Measurements from ENCODE around the gene HIRA. TPM values are rescaled to one million over a fixed set of nuclear protein-coding genes. Genes with fewer than 3 reads are reported as not detected.

The HIRA gene
- total and polyA plus RNA-seq, 9 of the 15 experiments (the other 6 are each of a cell fraction or from before 2014, with no cell fraction given), result 0.96 to 132 (median 58.4) TPM

DNA sequence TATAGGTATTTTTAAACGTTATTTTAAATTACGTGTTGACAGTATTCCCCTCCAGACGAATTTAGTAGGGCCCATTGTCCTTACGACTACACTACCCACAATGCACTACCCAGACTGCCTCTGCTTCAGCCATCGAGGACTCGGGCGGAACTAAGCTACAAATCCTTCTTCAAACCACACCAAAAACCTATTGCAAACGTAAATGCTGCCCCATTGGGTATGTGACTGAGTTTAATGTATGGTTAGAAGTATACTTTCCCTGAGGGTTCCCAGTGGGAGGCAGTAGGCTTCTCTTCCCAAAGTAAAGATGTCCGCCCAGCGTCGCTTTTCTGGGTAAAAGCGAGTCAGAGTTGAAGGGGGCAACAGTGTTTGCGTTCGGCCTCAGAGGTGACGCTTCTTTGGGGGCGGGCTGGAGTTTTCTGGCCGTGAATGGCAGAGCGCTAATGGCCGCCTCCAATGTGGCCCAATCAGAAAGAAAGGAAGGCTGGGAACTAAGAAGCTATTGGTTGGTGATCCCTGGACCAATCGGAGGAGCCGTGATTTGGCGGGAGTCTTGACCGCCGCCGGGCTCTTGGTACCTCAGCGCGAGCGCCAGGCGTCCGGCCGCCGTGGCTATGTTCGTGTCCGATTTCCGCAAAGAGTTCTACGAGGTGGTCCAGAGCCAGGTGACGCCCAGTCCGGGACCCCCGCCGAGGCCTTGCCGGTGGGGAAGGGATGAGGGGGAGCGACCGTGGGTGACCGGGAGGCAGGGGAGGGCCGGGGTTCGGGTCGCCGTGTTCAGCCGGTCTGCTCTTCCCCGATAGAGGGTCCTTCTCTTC, 48.0 kb upstream of the HIRA start, which contains the start of gene CDC45 (continued):
- no peak for TF ChIP-seq ZFP36 (IDR thresholded peaks at IDR 0.05; ENCODE audit: low read depth, low read length, partially characterized antibody)
- no peak for TF ChIP-seq MCM5 (IDR thresholded peaks at IDR 0.05; ENCODE audit: low read depth)
- no peak for TF ChIP-seq SAFB2 (IDR thresholded peaks at IDR 0.05; ENCODE audit: borderline replicate concordance, low read depth, low read length, severe bottlenecking)
- TF ChIP-seq POLR2A (conservative IDR thresholded peaks at IDR 0.05), result no peak
- TF ChIP-seq, protein P1, sequence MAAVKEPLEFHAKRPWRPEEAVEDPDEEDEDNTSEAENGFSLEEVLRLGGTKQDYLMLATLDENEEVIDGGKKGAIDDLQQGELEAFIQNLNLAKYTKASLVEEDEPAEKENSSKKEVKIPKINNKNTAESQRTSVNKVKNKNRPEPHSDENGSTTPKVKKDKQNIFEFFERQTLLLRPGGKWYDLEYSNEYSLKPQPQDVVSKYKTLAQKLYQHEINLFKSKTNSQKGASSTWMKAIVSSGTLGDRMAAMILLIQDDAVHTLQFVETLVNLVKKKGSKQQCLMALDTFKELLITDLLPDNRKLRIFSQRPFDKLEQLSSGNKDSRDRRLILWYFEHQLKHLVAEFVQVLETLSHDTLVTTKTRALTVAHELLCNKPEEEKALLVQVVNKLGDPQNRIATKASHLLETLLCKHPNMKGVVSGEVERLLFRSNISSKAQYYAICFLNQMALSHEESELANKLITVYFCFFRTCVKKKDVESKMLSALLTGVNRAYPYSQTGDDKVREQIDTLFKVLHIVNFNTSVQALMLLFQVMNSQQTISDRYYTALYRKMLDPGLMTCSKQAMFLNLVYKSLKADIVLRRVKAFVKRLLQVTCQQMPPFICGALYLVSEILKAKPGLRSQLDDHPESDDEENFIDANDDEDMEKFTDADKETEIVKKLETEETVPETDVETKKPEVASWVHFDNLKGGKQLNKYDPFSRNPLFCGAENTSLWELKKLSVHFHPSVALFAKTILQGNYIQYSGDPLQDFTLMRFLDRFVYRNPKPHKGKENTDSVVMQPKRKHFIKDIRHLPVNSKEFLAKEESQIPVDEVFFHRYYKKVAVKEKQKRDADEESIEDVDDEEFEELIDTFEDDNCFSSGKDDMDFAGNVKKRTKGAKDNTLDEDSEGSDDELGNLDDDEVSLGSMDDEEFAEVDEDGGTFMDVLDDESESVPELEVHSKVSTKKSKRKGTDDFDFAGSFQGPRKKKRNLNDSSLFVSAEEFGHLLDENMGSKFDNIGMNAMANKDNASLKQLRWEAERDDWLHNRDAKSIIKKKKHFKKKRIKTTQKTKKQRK (IDR thresholded peaks at IDR 0.05; ENCODE audit: borderline replicate concordance, low read depth, low read length), result no peak
- TF ChIP-seq, protein P2, sequence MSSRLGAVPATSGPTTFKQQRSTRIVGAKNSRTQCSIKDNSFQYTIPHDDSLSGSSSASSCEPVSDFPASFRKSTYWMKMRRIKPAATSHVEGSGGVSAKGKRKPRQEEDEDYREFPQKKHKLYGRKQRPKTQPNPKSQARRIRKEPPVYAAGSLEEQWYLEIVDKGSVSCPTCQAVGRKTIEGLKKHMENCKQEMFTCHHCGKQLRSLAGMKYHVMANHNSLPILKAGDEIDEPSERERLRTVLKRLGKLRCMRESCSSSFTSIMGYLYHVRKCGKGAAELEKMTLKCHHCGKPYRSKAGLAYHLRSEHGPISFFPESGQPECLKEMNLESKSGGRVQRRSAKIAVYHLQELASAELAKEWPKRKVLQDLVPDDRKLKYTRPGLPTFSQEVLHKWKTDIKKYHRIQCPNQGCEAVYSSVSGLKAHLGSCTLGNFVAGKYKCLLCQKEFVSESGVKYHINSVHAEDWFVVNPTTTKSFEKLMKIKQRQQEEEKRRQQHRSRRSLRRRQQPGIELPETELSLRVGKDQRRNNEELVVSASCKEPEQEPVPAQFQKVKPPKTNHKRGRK (tag; IDR thresholded peaks at IDR 0.05), result no peak
- TF ChIP-seq, protein P3, sequence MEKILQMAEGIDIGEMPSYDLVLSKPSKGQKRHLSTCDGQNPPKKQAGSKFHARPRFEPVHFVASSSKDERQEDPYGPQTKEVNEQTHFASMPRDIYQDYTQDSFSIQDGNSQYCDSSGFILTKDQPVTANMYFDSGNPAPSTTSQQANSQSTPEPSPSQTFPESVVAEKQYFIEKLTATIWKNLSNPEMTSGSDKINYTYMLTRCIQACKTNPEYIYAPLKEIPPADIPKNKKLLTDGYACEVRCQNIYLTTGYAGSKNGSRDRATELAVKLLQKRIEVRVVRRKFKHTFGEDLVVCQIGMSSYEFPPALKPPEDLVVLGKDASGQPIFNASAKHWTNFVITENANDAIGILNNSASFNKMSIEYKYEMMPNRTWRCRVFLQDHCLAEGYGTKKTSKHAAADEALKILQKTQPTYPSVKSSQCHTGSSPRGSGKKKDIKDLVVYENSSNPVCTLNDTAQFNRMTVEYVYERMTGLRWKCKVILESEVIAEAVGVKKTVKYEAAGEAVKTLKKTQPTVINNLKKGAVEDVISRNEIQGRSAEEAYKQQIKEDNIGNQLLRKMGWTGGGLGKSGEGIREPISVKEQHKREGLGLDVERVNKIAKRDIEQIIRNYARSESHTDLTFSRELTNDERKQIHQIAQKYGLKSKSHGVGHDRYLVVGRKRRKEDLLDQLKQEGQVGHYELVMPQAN (IDR thresholded peaks at IDR 0.05; ENCODE audit: borderline replicate concordance), result no peak
- peak; percentile 99 for TF ChIP-seq POLR2G (IDR thresholded peaks at IDR 0.05; ENCODE audit: low read depth, low read length)
- TF ChIP-seq POLR2B (IDR thresholded peaks at IDR 0.05; ENCODE audit: low read depth, partially characterized antibody), result no peak
- TF ChIP-seq OTX1 (CRISPR knock-in tag; IDR thresholded peaks at IDR 0.05), result peak; percentile 98
- TF ChIP-seq ZNF644 (tag; IDR thresholded peaks at IDR 0.05; ENCODE audit: low read depth), result no peak
- TF ChIP-seq, protein P4, sequence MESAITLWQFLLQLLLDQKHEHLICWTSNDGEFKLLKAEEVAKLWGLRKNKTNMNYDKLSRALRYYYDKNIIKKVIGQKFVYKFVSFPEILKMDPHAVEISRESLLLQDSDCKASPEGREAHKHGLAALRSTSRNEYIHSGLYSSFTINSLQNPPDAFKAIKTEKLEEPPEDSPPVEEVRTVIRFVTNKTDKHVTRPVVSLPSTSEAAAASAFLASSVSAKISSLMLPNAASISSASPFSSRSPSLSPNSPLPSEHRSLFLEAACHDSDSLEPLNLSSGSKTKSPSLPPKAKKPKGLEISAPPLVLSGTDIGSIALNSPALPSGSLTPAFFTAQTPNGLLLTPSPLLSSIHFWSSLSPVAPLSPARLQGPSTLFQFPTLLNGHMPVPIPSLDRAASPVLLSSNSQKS (CRISPR knock-in tag; IDR thresholded peaks at IDR 0.05), result peak; percentile 88; the same call in 1 of the 2 replicates
- TF ChIP-seq, protein P5, sequence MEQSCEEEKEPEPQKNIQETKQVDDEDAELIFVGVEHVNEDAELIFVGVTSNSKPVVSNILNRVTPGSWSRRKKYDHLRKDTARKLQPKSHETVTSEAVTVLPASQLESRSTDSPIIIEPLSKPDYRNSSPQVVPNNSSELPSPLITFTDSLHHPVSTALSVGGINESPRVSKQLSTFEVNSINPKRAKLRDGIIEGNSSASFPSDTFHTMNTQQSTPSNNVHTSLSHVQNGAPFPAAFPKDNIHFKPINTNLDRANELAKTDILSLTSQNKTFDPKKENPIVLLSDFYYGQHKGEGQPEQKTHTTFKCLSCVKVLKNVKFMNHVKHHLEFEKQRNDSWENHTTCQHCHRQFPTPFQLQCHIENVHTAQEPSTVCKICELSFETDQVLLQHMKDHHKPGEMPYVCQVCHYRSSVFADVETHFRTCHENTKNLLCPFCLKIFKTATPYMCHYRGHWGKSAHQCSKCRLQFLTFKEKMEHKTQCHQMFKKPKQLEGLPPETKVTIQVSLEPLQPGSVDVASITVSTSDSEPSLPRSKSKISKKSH (CRISPR knock-in tag; IDR thresholded peaks at IDR 0.05), result peak; percentile 57; the same call in 1 of the 2 replicates
- TF ChIP-seq ETV5 (CRISPR knock-in tag; IDR thresholded peaks at IDR 0.05; ENCODE audit: low read depth), result no peak
